ENCODE measurements around the gene ARID3A. TPM values are rescaled to one million over a fixed set of nuclear protein-coding genes. Genes with fewer than 3 reads are reported as not detected.

Gene ARID3A
- total and polyA plus RNA-seq, 2 of the 8 experiments (the other 6 are each of a cell fraction or from before 2014, with no cell fraction given), result 40.5 to 77.4 TPM

DNA sequence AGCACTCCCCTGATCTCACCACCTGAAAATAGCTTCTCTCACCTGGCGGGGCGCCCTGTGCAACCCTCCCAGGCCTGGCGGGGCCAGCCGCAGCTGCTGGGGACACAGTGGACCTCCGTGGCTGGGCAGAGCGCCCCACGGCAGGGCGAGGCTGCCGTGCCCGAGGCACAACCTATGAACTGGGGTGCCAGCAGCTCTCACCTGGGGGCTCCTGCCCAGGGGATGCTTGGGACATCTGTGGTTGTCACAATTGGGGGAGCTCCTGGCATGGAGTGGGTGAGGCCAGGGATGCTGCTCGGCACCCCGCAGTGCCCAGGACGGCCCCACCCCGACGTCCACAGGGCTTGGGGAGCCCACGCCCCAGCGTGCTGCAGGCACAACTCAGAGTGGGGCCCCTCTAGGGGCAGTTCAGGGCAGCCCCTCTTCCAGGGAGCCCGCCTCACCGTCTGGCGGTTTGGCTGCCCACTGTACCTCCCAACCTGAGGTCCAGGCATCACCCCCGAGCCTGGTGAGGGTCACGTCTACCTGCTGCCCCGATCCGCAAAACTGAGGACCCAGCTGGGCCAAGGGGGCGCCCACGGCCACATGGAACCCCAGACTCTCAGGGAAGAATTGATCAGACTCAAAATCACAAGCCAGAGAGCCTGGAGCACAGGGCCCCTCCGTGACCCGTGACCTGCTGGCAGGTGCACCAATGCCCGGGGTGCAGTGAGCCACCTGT, 89.4 kb downstream of the ARID3A start:
- FAIRE-seq (no peak), DNase-seq (ENCODE audit: low read depth in 1 of 2, low spot score in 2 of 2) (no peak)
- Histone ChIP-seq H2BK15ac (ENCODE audit: low read length) (no peak overlapping the region), H3K4ac (replicated peaks; ENCODE audit: insufficient read length, low read depth, low read length) (no peak overlapping the region), H3K56ac (replicated peaks; ENCODE audit: insufficient read length, low read depth, low read length) (no peak overlapping the region), H3K4me3 (ENCODE audit: extremely low read depth in 1 of 4, insufficient read depth in 2 of 4, low read depth in 3 of 4, low read length in 4 of 4) (peak overlapping the region in 1 of 4 experiments; percentile 1; a peak in 1 of 8 replicates), H3K18ac (ENCODE audit: extremely low read depth, low read length) (peak overlapping the region; percentile 19; the same call in 1 of the 2 replicates), H4K91ac (replicated peaks; ENCODE audit: insufficient read length, low read length) (no peak overlapping the region), H3K9ac (replicated peaks in 1 of 4; ENCODE audit: extremely low read depth in 1 of 4, low read depth in 3 of 4, low read length in 3 of 4) (no peak overlapping the region), H2BK20ac (ENCODE audit: low read length) (no peak overlapping the region), H3K27me3 (replicated peaks in 1 of 4; ENCODE audit: control insufficient read depth in 3 of 4, extremely low read depth in 1 of 4, insufficient read depth in 3 of 4, low read length in 3 of 4) (no peaks in the 10 kb centered on the region), H3K9me3 (ENCODE audit: insufficient read depth in 2 of 2, low read depth in 1 of 2, low read length in 1 of 2) (no peaks in the 10 kb centered on the region), H2BK5ac (ENCODE audit: low read depth, low read length) (0 out of 2 replicates have a peak overlapping the region, but pooled peaks have one; percentile 21), H3K79me2 (ENCODE audit: control insufficient read depth in 1 of 2, insufficient read depth in 2 of 2, low read length in 2 of 2) (peaks cover 31 to 72% of the 10 kb centered on the region in 2 experiments), H3K27ac (ENCODE audit: low read depth, low read length) (peak overlapping the region; percentile 32; the same call in 1 of the 2 replicates), H2AK5ac (ENCODE audit: low read depth, low read length) (no peak overlapping the region), H3K4me1 (replicated peaks in 1 of 4; ENCODE audit: control insufficient read depth in 3 of 4, insufficient read depth in 4 of 4, low read length in 3 of 4) (peaks cover 0 to 35% (median 25%) of the 10 kb centered on the region in 4 experiments; a peak in 5 of 7 replicates), H3K4me2 (ENCODE audit: insufficient read depth in 1 of 2, low read depth in 2 of 2, low read length in 2 of 2) (peak overlapping the region; percentile 3 to 56; a peak in 2 of 4 replicates), H3K79me1 (ENCODE audit: low read depth, low read length) (peaks cover 22% of the 10 kb centered on the region), H2BK120ac (replicated peaks; ENCODE audit: low read depth, low read length) (no peak overlapping the region), H4K5ac (ENCODE audit: insufficient read length, low read depth, low read length) (no peak overlapping the region), H3K23me2 (ENCODE audit: low read depth, low read length) (peaks cover 6% of the 10 kb centered on the region), H2AFZ (ENCODE audit: low read length) (no peak overlapping the region), H3K14ac (ENCODE audit: insufficient read length) (no peak overlapping the region), H3K36me3 (ENCODE audit: control insufficient read depth in 2 of 4, insufficient read depth in 4 of 4, low read length in 3 of 4) (peaks cover 8 to 40% (median 9%) of the 10 kb centered on the region in 4 experiments; a peak in 6 of 8 replicates), H2BK12ac (ENCODE audit: low read depth, low read length) (no peak overlapping the region), H3K23ac (ENCODE audit: insufficient read length) (no peak overlapping the region), H4K8ac (ENCODE audit: extremely low read depth, insufficient read depth, low read length) (peak overlapping the region; percentile 22), H4K20me1 (replicated peaks in 1 of 2; ENCODE audit: control insufficient read depth in 1 of 2, insufficient read depth in 2 of 2, low read length in 2 of 2) (peaks cover 38 to 51% of the 10 kb centered on the region in 2 experiments)
- POLR2A ChIA-PET (ENCODE audit: partially characterized antibody), result interaction anchor here (1.1 to 6.4 kb wide), 5 partner anchors 11 to 79 kb away, joined by 3 to 62 read pairs (median 3); partner anchors contain the start of genes ABCA7 and CNN2
- WGBS, 2 experiments (ENCODE audit: extremely low coverage in 1 of 2, insufficient coverage in 1 of 2, insufficient read length in 1 of 2, insufficient replicate concordance in 2 of 2, low coverage in 1 of 2, low lambda C conversion rate in 2 of 2, missing lambda C conversion rate in 1 of 2), result 94% methylated on average over 27 of the region's 29 CpGs; no CpG with 5 or more reads in 1 of the 2 experiments
- TF ChIP-seq BRCA1 (IDR thresholded peaks at IDR 0.05; ENCODE audit: low read depth, low read length) (no peak), CHD1 (IDR thresholded peaks at IDR 0.05; ENCODE audit: low read depth, low read length) (no peak), SUZ12 (IDR thresholded peaks at IDR 0.05; ENCODE audit: low read length) (no peak), SRF (IDR thresholded peaks at IDR 0.05; ENCODE audit: low read depth, low read length) (no peak), BCL11A (IDR thresholded peaks at IDR 0.05; ENCODE audit: low read depth in 2 of 2, low read length in 2 of 2) (no peak), GABPA (IDR thresholded peaks at IDR 0.05; ENCODE audit: borderline replicate concordance, insufficient read depth, low read length) (no peak), JUN (IDR thresholded peaks at IDR 0.05; ENCODE audit: low read depth, low read length) (no peak), TEAD4 (IDR thresholded peaks at IDR 0.05; ENCODE audit: low read depth, low read length) (no peak), POU5F1 (IDR thresholded peaks at IDR 0.05; ENCODE audit: low read depth, low read length) (no peak)
- TF ChIP-seq, protein P1, sequence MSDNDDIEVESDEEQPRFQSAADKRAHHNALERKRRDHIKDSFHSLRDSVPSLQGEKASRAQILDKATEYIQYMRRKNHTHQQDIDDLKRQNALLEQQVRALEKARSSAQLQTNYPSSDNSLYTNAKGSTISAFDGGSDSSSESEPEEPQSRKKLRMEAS (IDR thresholded peaks at IDR 0.05), result no peak
- CTCF ChIA-PET (ENCODE audit: partially characterized antibody), result interaction anchor here (0.6 to 2.3 kb wide), 7 partner anchors 8 to 98 kb away, joined by 3 to 5 read pairs (median 3); no protein-coding TSS in a partner anchor
